MCF 10A (cell line): ENCODE measurements around the gene POLE3. TPM values are rescaled to one million over a fixed set of nuclear protein-coding genes. Genes with fewer than 3 reads are reported as not detected.

Source experiments
- BruUV-seq: library from RNA; stranded (reverse); fragments of 400-500 nt; replicated peaks from 2 replicates; lab custom pipeline; 2021; lab: Mats Ljungman, UMichigan
- CTCF ChIA-PET: fragments of 300-600 bp; sonication (Branson Sonifier 250); formaldehyde crosslinking; extraction: SDS; loops from one replicate; lab custom pipeline; 2021; ENCODE audit warnings: antibody characterized with exemption, inconsistent platforms; lab: Yijun Ruan, JAX
- POLR2A ChIA-PET: fragments of 300-600, 350-650 bp; sonication (Branson Sonifier 250); formaldehyde crosslinking; extraction: SDS; loops from one replicate; lab custom pipeline; 2020; ENCODE audit warnings: antibody characterized with exemption, inconsistent platforms; lab: Yijun Ruan, JAX
- DNase-seq: peaks from one replicate; pipeline ENCODE4 v3.0.0-alpha.2; 2018; ENCODE audit not compliant: unreplicated experiment
- H3K27ac Mint-ChIP-seq: one replicate; pipeline ENCODE4 v1.8.0; 2022; ENCODE audit warnings: mild to moderate bottlenecking, low read depth, mixed read lengths; ENCODE audit not compliant: unreplicated experiment
- H3K27me3 Mint-ChIP-seq: one replicate; pipeline ENCODE4 v1.8.0; 2022; ENCODE audit warnings: mixed read lengths; ENCODE audit not compliant: insufficient read depth, unreplicated experiment
- H3K36me3 Mint-ChIP-seq: one replicate; pipeline ENCODE4 v1.8.0; 2022; ENCODE audit warnings: mild to moderate bottlenecking, moderate library complexity, mixed read lengths; ENCODE audit not compliant: insufficient read depth, unreplicated experiment
- H3K4me1 Mint-ChIP-seq: one replicate; pipeline ENCODE4 v1.8.0; 2022; ENCODE audit warnings: mixed read lengths; ENCODE audit not compliant: insufficient read depth, unreplicated experiment
- H3K4me3 Mint-ChIP-seq: one replicate; pipeline ENCODE4 v1.8.0; 2022; ENCODE audit warnings: mild to moderate bottlenecking, moderate library complexity, mixed read lengths; ENCODE audit not compliant: unreplicated experiment
- H3K9me3 Mint-ChIP-seq: one replicate; pipeline ENCODE4 v1.8.0; 2022; ENCODE audit warnings: mixed read lengths; ENCODE audit not compliant: unreplicated experiment
- intact Hi-C: fragments of 100-400 bp; cut with micrococcal nuclease; formaldehyde crosslinking; loops from 2 replicates; pipeline ENCODE4 v1.14.1; 2022
- total RNA-seq: library from RNA; stranded (reverse); gene quantifications from 2 replicates; pipeline ENCODE4 v1.2.3, GENCODE V29; 2022
- TF ChIP-seq, protein P1 (sequence below): fragments of 200-600 bp; IDR thresholded peaks from one replicate; pipeline ENCODE4 v1.8.0; 2022; ENCODE audit warnings: antibody characterized with exemption, mild to moderate bottlenecking; ENCODE audit not compliant: unreplicated experiment

The POLE3 gene
- total RNA-seq, 1 experiment from 2014 or later, result 54.0 TPM

DNA sequence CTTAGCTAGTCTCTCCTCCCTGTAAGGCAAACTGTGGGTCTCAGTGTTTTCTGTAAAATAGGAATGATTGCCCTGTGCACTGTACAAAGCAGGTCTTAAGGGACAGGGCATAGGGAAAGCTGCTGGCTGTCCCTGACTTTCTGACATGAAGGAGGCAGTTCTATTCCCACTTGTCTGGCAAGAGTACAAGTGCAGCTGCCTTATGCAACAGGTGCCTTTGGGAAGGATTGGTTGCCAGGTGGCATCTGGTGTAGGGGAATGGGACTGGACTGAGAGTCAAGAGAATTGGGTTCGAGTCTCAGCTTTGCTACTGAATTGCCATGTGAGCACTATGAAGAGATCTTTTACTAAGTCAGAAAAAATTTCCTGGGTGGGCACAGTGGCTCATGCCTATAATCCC, 51.1 kb downstream of the POLE3 start:
- ChIA-PET POLR2A (interaction anchor here (1.1 to 1.5 kb wide), 2 partner anchors 12 to 53 kb away, joined by 3 to 4 read pairs; no protein-coding TSS in a partner anchor), CTCF (interaction anchor here (0.5 kb wide), 1 partner anchor 85 kb away, joined by 3 read pairs; no protein-coding TSS in a partner anchor)
- Mint-ChIP-seq H3K4me1 (peaks cover 6% of the 10 kb centered on the region), H3K4me3 (no peak overlapping the region), H3K27me3 (peaks cover 15% of the 10 kb centered on the region), H3K27ac (no peak overlapping the region), H3K36me3 (no peaks in the 10 kb centered on the region), H3K9me3 (no peaks in the 10 kb centered on the region)
- DNase-seq, result no peak
- intact Hi-C loops, result no loop called here
- no TSS peak for BruUV-seq
- TF ChIP-seq, protein P1, sequence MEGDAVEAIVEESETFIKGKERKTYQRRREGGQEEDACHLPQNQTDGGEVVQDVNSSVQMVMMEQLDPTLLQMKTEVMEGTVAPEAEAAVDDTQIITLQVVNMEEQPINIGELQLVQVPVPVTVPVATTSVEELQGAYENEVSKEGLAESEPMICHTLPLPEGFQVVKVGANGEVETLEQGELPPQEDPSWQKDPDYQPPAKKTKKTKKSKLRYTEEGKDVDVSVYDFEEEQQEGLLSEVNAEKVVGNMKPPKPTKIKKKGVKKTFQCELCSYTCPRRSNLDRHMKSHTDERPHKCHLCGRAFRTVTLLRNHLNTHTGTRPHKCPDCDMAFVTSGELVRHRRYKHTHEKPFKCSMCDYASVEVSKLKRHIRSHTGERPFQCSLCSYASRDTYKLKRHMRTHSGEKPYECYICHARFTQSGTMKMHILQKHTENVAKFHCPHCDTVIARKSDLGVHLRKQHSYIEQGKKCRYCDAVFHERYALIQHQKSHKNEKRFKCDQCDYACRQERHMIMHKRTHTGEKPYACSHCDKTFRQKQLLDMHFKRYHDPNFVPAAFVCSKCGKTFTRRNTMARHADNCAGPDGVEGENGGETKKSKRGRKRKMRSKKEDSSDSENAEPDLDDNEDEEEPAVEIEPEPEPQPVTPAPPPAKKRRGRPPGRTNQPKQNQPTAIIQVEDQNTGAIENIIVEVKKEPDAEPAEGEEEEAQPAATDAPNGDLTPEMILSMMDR, result no peak

Other genes starting within 250 kb of the POLE3 start
- gene FKBP15, start 189.4 kb downstream of the POLE3 start, total RNA-seq, result 32.2 and 32.6 TPM in 2 replicates
- gene SLC31A1, start 189.1 kb downstream of the POLE3 start, total RNA-seq, result 56.3 and 69.4 TPM in 2 replicates
- 51.6 and 64.8 TPM in 2 replicates for gene CDC26, start 135.1 kb downstream of the POLE3 start, total RNA-seq
- 35.6 and 37.3 TPM in 2 replicates for gene PRPF4, start 135.0 kb downstream of the POLE3 start, total RNA-seq
- not detected in 2 replicates for gene RNF183, start 107.3 kb downstream of the POLE3 start, total RNA-seq
- gene WDR31, start 70.4 kb downstream of the POLE3 start, total RNA-seq, result 2.3 and 2.9 TPM in 2 replicates
- 0.17 and 0.21 TPM in 2 replicates for gene BSPRY, start 61.1 kb downstream of the POLE3 start, total RNA-seq
- 10.1 and 11.5 TPM in 2 replicates for gene HDHD3, start 33.7 kb downstream of the POLE3 start, total RNA-seq
- 6.6 and 7.8 TPM in 2 replicates for gene ALAD, start 9.4 kb downstream of the POLE3 start, total RNA-seq
- 0.84 and 1.1 TPM in 2 replicates for gene C9orf43, start 72 bp upstream of the POLE3 start, total RNA-seq
- 32.1 and 34.8 TPM in 2 replicates for gene RGS3, start 53.1 kb upstream of the POLE3 start, total RNA-seq